ENCODE data around the gene PROM1.

- TF ChIP-seq SP1 (IDR thresholded peaks at IDR 0.05), result no peak
- TF ChIP-seq, protein P1, sequence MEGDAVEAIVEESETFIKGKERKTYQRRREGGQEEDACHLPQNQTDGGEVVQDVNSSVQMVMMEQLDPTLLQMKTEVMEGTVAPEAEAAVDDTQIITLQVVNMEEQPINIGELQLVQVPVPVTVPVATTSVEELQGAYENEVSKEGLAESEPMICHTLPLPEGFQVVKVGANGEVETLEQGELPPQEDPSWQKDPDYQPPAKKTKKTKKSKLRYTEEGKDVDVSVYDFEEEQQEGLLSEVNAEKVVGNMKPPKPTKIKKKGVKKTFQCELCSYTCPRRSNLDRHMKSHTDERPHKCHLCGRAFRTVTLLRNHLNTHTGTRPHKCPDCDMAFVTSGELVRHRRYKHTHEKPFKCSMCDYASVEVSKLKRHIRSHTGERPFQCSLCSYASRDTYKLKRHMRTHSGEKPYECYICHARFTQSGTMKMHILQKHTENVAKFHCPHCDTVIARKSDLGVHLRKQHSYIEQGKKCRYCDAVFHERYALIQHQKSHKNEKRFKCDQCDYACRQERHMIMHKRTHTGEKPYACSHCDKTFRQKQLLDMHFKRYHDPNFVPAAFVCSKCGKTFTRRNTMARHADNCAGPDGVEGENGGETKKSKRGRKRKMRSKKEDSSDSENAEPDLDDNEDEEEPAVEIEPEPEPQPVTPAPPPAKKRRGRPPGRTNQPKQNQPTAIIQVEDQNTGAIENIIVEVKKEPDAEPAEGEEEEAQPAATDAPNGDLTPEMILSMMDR (IDR thresholded peaks at IDR 0.05; ENCODE audit: low read depth, low read length, missing input control), result no peak
- TF ChIP-seq ATF3 (IDR thresholded peaks at IDR 0.05), result no peak
- TF ChIP-seq FOXA1 (IDR thresholded peaks at IDR 0.05), result no peak
- no peak for TF ChIP-seq RXRA (IDR thresholded peaks at IDR 0.05)
- TF ChIP-seq EGR1 (IDR thresholded peaks at IDR 0.05; ENCODE audit: low read depth in 2 of 2), result no peak
- no peak for TF ChIP-seq RAD21 (IDR thresholded peaks at IDR 0.05)
- TF ChIP-seq YY1 (IDR thresholded peaks at IDR 0.05), result no peak
- TF ChIP-seq MAX (IDR thresholded peaks at IDR 0.05), result no peak
- TF ChIP-seq HNF4G (IDR thresholded peaks at IDR 0.05), result no peak
Measured at GRCh38 chr4:16123356-16124084, 39.7 kb upstream of the PROM1 start.
